Endothelial cell of umbilical vein (primary cell): ENCODE measurements around the gene ZNF330. TPM values are rescaled to one million over a fixed set of nuclear protein-coding genes. Genes with fewer than 3 reads are reported as not detected.

Experiments
- BruUV-seq: library from RNA; stranded (reverse); fragments of 400-500 nt; replicated peaks from 2 replicates; lab custom pipeline; 2021; lab: Mats Ljungman, UMichigan
- CTCF ChIA-PET: fragments of 300-600, 350-600 bp; sonication (Branson Sonifier 250); formaldehyde crosslinking; loops from one replicate; lab custom pipeline; 2021; ENCODE audit warnings: antibody characterized with exemption, inconsistent platforms; lab: Charles Lee
- POLR2A ChIA-PET: fragments of 300-600, 350-600 bp; sonication (Branson Sonifier 250); formaldehyde crosslinking; loops from one replicate; lab custom pipeline; 2021; ENCODE audit warnings: antibody characterized with exemption, inconsistent platforms; lab: Charles Lee
- DNase-seq: peaks from one replicate; pipeline ENCODE4 v3.0.0-alpha.2; 2011; ENCODE audit warnings: low read depth, low spot score
- FAIRE-seq: peaks from 2 replicates; lab custom pipeline; 2011; peaks lifted over from hg19 to GRCh38; lab: Jason Lieb, UNC
- H2AFZ ChIP-seq: 2 replicates; pipeline ENCODE4 v1.6.0; 2012; ENCODE audit warnings: low read depth, low read length, control low read depth, inconsistent platforms
- H3K27ac ChIP-seq: 2 replicates; pipeline ENCODE4 v1.5.1; 2011; ENCODE audit warnings: low read depth, mild to moderate bottlenecking, control low read depth, low read length, moderate library complexity; ENCODE audit not compliant: insufficient read depth
- H3K27me3 ChIP-seq, 2 experiments: 2 replicates each; pipeline versions ENCODE4 v1.6.0 to v1.6.1; 2011; ENCODE audit warnings: low read length in 2 of 2, mixed read lengths in 1 of 2; ENCODE audit not compliant: control insufficient read depth in 2 of 2, insufficient read depth in 2 of 2
- H3K36me3 ChIP-seq, 2 experiments: 2 replicates in 1 of 2; 3 replicates in 1 of 2; pipeline ENCODE4 v1.5.1; 2011; ENCODE audit warnings: low read length in 2 of 2, mild to moderate bottlenecking in 1 of 2, moderate library complexity in 1 of 2; ENCODE audit not compliant: control insufficient read depth in 2 of 2, insufficient read depth in 2 of 2; ENCODE audit errors: extremely low read depth in 1 of 2
- H3K4me1 ChIP-seq: 3 replicates; pipeline ENCODE4 v1.5.1; 2011; ENCODE audit warnings: mild to moderate bottlenecking, low read length; ENCODE audit not compliant: control insufficient read depth, insufficient read depth; ENCODE audit errors: extremely low read depth
- H3K4me2 ChIP-seq: 2 replicates; pipeline ENCODE4 v1.6.1; 2011; ENCODE audit warnings: low read length, control low read depth, mixed read lengths; ENCODE audit not compliant: insufficient read depth
- H3K4me3 ChIP-seq, 3 experiments: fragments of 200-600 bp in 1 of 3; sonication (generic), shearing (Covaris generic) in 1 of 3; replicated peaks in 1 of 3; 2 replicates each; pipeline ENCODE4 v1.5.1; 2011 to 2016; ENCODE audit warnings: control low read depth in 3 of 3, low read length in 3 of 3, mild to moderate bottlenecking in 2 of 3, inconsistent platforms in 1 of 3, low read depth in 1 of 3, moderate library complexity in 1 of 3; ENCODE audit not compliant: insufficient read depth in 1 of 3
- H3K79me2 ChIP-seq: 2 replicates; pipeline ENCODE4 v1.6.0; 2012; ENCODE audit warnings: low read length, inconsistent platforms; ENCODE audit not compliant: control insufficient read depth, insufficient read depth
- H3K9ac ChIP-seq: replicated peaks from 2 replicates; pipeline ENCODE3; 2011; ENCODE audit warnings: low read length, control low read depth; ENCODE audit not compliant: insufficient read depth; ENCODE audit errors: extremely low read depth
- H3K9me1 ChIP-seq: replicated peaks from 3 replicates; pipeline ENCODE4 v1.6.0; 2011; ENCODE audit warnings: mild to moderate bottlenecking, low read length; ENCODE audit not compliant: control insufficient read depth, insufficient read depth; ENCODE audit errors: extremely low read depth
- H3K9me3 ChIP-seq: replicated peaks from 2 replicates; pipeline ENCODE4 v1.5.1; 2012; ENCODE audit warnings: low read length, inconsistent platforms; ENCODE audit not compliant: control insufficient read depth, insufficient read depth
- H4K20me1 ChIP-seq: replicated peaks from 2 replicates; pipeline ENCODE3; 2011; ENCODE audit warnings: mild to moderate bottlenecking, low read length; ENCODE audit not compliant: control insufficient read depth, insufficient read depth; ENCODE audit errors: extremely low read depth
- EZH2 ChIP-seq: IDR thresholded peaks from 2 replicates; pipeline ENCODE4 v1.6.1; 2012; ENCODE audit warnings: borderline replicate concordance, low read depth, mild to moderate bottlenecking, moderate library complexity, low read length, inconsistent platforms; ENCODE audit not compliant: severe bottlenecking
- FOS ChIP-seq: IDR thresholded peaks from 2 replicates; pipeline ENCODE4 v1.6.1; 2011; ENCODE audit warnings: mild to moderate bottlenecking, low read length, moderate library complexity, borderline replicate concordance; ENCODE audit not compliant: insufficient read depth
- GATA2 ChIP-seq: IDR thresholded peaks from 2 replicates; pipeline ENCODE4 v1.7.0; 2011; ENCODE audit warnings: low read depth, mild to moderate bottlenecking, moderate library complexity, mixed read lengths, low read length; ENCODE audit not compliant: insufficient read length, insufficient read depth
- JUN ChIP-seq: IDR thresholded peaks from 2 replicates; pipeline ENCODE4 v1.6.1; 2011; ENCODE audit warnings: borderline replicate concordance, low read depth; ENCODE audit not compliant: insufficient read length, insufficient read depth
- MAX ChIP-seq: IDR thresholded peaks from 2 replicates; pipeline ENCODE4 v1.6.1; 2011; ENCODE audit not compliant: insufficient read depth, insufficient read length
- MYC ChIP-seq: IDR thresholded peaks from one replicate; pipeline ENCODE4 v1.6.1; 2011; ENCODE audit warnings: mild to moderate bottlenecking, low read depth, low read length
- POLR2A ChIP-seq: IDR thresholded peaks from 2 replicates; pipeline ENCODE4 v1.6.1; 2012; ENCODE audit warnings: low read depth, mild to moderate bottlenecking, control low read depth, low read length
- POLR2AphosphoS5 ChIP-seq: IDR thresholded peaks from 2 replicates; pipeline ENCODE4 v1.6.1; 2012; ENCODE audit warnings: low read depth, mild to moderate bottlenecking, control low read depth, low read length, moderate library complexity; ENCODE audit not compliant: insufficient read depth
- dilution Hi-C: fragments of 300-500 bp; cut with MboI; formaldehyde crosslinking; loops from one replicate; pipeline ENCODE4 v1.15.0; 2019; ENCODE audit warnings: low sequenced_read_pairs; ENCODE audit not compliant: extremely low pct_ligation_motif_present
- intact Hi-C: fragments of 100-400 bp; cut with micrococcal nuclease; formaldehyde crosslinking; loops from one replicate; pipeline ENCODE4 v1.10.0; 2022
- polyA plus RNA-seq, 4 experiments: library from polyadenylated mRNA; depleted of rRNA in 3 of 4; stranded (reverse) in 3 of 4; unstranded in 1 of 4; fragments of >200 nt; gene quantifications; 2 replicates each; pipeline versions ENCODE4 v1.2.1 to v1.2.3, GENCODE V29; 2011 to 2012; ENCODE audit warnings: missing spikeins in 1 of 4
- total RNA-seq: library from RNA; stranded (reverse); gene quantifications from 2 replicates; pipeline ENCODE4 v1.2.3, GENCODE V29; 2021
- TF ChIP-seq, protein P1 (sequence below), 2 donors: IDR thresholded peaks; 1 replicate in 1 of 2; 2 replicates in 1 of 2; pipeline ENCODE4 v1.5.1; 2011; ENCODE audit warnings: low read length in 2 of 2, mild to moderate bottlenecking in 2 of 2, moderate library complexity in 2 of 2, control low read depth in 1 of 2, inconsistent platforms in 1 of 2, low read depth in 1 of 2; ENCODE audit not compliant: insufficient read depth in 1 of 2; ENCODE audit errors: extremely low read depth in 1 of 2

The ZNF330 gene
- total and polyA plus RNA-seq, 2 donors (not counting 3 experiments of a cell fraction or from before 2014, with no cell fraction given) = 15.5 to 31.0 TPM

DNA sequence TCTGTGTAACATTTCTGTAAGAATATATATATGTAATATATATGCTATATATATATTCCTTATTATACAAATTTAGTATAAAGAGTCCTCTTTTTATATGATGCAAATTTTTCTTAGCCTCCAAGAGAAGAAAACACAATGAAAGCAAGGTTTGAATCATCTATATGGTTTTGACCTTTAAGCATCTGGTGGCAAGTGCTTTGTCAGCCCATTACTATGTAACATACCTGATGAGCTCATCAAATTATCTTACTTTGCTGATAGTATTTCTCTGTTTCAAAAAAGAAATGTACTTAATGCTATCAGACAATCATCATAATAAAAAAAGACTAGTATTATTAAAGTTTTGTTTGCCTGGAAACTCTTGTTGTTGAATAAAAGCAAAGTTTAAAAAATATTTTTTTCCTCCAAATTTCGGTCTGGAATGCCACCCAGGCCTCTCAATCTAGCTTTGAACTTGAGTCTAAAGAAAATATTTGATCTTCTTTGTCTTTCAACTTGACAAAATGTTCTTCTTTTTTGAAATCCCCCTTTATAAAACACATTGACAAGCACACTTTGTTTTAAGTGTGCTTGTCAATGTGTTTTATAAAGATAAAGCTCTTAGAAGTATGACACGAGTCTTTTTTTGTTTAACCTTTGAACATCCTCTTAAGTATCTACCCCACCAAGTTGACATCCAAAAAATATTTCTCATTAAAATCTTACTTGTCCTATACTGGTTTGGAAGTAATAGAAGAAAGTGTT lies 26.2 kb downstream of the ZNF330 start:
- H3K27me3 ChIP-seq = no peaks in the 10 kb centered on the region
- no peak overlapping the region for H3K27ac ChIP-seq
- no peaks in the 10 kb centered on the region for H3K9me3 ChIP-seq
- H3K9ac ChIP-seq = no peak overlapping the region
- H3K9me1 ChIP-seq = no peaks in the 10 kb centered on the region
- intact Hi-C loops (no loop called here), dilution Hi-C loops (no loop called here)
- H3K4me3 ChIP-seq = no peak overlapping the region
- H3K4me2 ChIP-seq = no peak overlapping the region
- no peaks in the 10 kb centered on the region for H4K20me1 ChIP-seq
- ChIA-PET CTCF (no interaction called here), POLR2A (no interaction called here)
- no TSS peak for BruUV-seq
- DNase-seq (no peak), FAIRE-seq (no peak)
- no peak overlapping the region for H2AFZ ChIP-seq
- no peaks in the 10 kb centered on the region for H3K79me2 ChIP-seq
- H3K4me1 ChIP-seq = peaks cover 2% of the 10 kb centered on the region
- TF ChIP-seq MAX (no peak), JUN (no peak), EZH2 (no peak), POLR2AphosphoS5 (no peak), GATA2 (no peak)
- H3K36me3 ChIP-seq = no peaks in the 10 kb centered on the region

DNA sequence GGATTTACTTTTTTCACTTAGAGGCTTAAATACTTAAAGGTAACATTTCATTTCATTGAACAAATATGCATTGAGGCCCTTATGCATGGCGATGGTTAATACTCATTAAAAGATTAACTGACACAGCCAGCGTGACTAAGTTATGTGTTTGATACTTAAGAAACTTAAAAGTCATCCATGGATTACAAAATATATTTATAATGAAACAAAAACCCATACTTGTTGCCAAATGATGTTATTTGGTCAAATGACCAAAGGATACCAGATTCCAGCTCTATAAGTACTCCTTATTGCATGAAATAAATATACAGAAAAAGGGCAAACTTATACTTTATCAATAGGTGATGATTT lies 26.7 kb downstream of the ZNF330 start:
- Histone ChIP-seq H3K4me2 (no peak overlapping the region), H3K4me1 (peaks cover 2% of the 10 kb centered on the region), H3K4me3 (no peak overlapping the region), H3K36me3 (no peaks in the 10 kb centered on the region), H3K9me3 (no peaks in the 10 kb centered on the region), H3K27ac (no peak overlapping the region), H2AFZ (no peak overlapping the region), H3K9me1 (no peaks in the 10 kb centered on the region), H4K20me1 (no peaks in the 10 kb centered on the region), H3K9ac (no peak overlapping the region), H3K27me3 (no peaks in the 10 kb centered on the region), H3K79me2 (no peaks in the 10 kb centered on the region)
- ChIA-PET POLR2A (no interaction called here), CTCF (no interaction called here)
- TF ChIP-seq MAX (no peak), FOS (no peak), JUN (no peak), MYC (no peak), EZH2 (no peak), GATA2 (no peak), POLR2AphosphoS5 (no peak), POLR2A (no peak)
- TF ChIP-seq, protein P1, sequence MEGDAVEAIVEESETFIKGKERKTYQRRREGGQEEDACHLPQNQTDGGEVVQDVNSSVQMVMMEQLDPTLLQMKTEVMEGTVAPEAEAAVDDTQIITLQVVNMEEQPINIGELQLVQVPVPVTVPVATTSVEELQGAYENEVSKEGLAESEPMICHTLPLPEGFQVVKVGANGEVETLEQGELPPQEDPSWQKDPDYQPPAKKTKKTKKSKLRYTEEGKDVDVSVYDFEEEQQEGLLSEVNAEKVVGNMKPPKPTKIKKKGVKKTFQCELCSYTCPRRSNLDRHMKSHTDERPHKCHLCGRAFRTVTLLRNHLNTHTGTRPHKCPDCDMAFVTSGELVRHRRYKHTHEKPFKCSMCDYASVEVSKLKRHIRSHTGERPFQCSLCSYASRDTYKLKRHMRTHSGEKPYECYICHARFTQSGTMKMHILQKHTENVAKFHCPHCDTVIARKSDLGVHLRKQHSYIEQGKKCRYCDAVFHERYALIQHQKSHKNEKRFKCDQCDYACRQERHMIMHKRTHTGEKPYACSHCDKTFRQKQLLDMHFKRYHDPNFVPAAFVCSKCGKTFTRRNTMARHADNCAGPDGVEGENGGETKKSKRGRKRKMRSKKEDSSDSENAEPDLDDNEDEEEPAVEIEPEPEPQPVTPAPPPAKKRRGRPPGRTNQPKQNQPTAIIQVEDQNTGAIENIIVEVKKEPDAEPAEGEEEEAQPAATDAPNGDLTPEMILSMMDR (IDR thresholded peaks at IDR 0.05; ENCODE audit: extremely low read depth in 1 of 2, insufficient read depth in 1 of 2, low read depth in 1 of 2, low read length in 2 of 2) = no peak
- dilution Hi-C loops = no loop called here
- BruUV-seq = no TSS peak
- DNase-seq (no peak), FAIRE-seq (no peak)
- intact Hi-C loops = no loop called here
